B cell (primary cell): Measurements from ENCODE around the gene TMIE.

Experiments used
- EZH2 ChIP-seq: IDR thresholded peaks from 2 replicates; pipeline ENCODE4 v1.6.1; 2012; ENCODE audit warnings: borderline replicate concordance, low read depth, mild to moderate bottlenecking, moderate library complexity, low read length; ENCODE audit not compliant: insufficient read depth, poor library complexity, severe bottlenecking
- TF ChIP-seq, protein P1 (sequence below): fragments of 200-600 bp; IDR thresholded peaks from one replicate; pipeline ENCODE4 v1.8.0; 2022; ENCODE audit warnings: antibody characterized with exemption, mild to moderate bottlenecking

DNA sequence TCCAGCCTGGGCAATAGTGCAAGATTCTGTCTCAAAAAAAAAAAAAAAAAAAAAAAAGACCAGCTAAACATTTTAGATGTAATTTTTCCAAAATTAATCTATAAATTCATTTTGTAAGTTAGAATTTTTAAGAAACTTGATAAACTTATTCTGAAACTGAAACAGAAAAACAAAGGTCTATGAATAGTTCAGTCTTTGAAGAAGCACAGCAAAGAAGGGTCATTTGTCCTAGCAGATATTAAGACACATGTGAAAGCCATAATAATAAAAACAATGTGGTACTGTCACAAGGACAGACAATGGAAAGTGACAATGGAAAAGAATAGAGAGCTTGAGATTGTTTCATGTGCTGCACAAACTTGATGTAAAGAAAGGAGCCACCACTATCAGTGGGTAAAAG, 45.5 kb downstream of the TMIE start:
- TF ChIP-seq EZH2 = no peak
- TF ChIP-seq, protein P1, sequence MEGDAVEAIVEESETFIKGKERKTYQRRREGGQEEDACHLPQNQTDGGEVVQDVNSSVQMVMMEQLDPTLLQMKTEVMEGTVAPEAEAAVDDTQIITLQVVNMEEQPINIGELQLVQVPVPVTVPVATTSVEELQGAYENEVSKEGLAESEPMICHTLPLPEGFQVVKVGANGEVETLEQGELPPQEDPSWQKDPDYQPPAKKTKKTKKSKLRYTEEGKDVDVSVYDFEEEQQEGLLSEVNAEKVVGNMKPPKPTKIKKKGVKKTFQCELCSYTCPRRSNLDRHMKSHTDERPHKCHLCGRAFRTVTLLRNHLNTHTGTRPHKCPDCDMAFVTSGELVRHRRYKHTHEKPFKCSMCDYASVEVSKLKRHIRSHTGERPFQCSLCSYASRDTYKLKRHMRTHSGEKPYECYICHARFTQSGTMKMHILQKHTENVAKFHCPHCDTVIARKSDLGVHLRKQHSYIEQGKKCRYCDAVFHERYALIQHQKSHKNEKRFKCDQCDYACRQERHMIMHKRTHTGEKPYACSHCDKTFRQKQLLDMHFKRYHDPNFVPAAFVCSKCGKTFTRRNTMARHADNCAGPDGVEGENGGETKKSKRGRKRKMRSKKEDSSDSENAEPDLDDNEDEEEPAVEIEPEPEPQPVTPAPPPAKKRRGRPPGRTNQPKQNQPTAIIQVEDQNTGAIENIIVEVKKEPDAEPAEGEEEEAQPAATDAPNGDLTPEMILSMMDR = no peak
